Karpas-422 (cell line): Measurements from ENCODE around the gene TIMM29. TPM values are rescaled to one million over a fixed set of nuclear protein-coding genes. Genes with fewer than 3 reads are reported as not detected.

Source experiments
- DNase-seq: peaks from one replicate; pipeline ENCODE4 v3.0.0-alpha.2; 2015
- H2AFZ ChIP-seq: fragments of 200-600 bp; sonication (generic); 2 replicates; pipeline ENCODE4 v1.6.1; 2014; ENCODE audit warnings: antibody characterized with exemption, low read length, mixed read lengths
- H3K27ac ChIP-seq: fragments of 200-600 bp; sonication (generic); 2 replicates; pipeline ENCODE4 v1.5.1; 2014; ENCODE audit warnings: mild to moderate bottlenecking, low read length, moderate library complexity
- H3K27me3 ChIP-seq: fragments of 200-600 bp; sonication (generic); 2 replicates; pipeline ENCODE4 v1.6.1; 2014; ENCODE audit warnings: low read length, mixed read lengths
- H3K36me3 ChIP-seq: fragments of 200-600 bp; sonication (generic); 2 replicates; pipeline ENCODE4 v1.6.1; 2014; ENCODE audit warnings: low read length, mixed read lengths; ENCODE audit not compliant: insufficient read depth
- H3K4me1 ChIP-seq: fragments of 200-600 bp; sonication (generic); 2 replicates; pipeline ENCODE4 v1.6.1; 2014; ENCODE audit warnings: mild to moderate bottlenecking, low read length, mixed read lengths
- H3K4me2 ChIP-seq: fragments of 200-600 bp; sonication (generic); 2 replicates; pipeline ENCODE4 v1.6.1; 2014; ENCODE audit warnings: low read length, low read depth, mild to moderate bottlenecking; ENCODE audit not compliant: poor library complexity, severe bottlenecking
- H3K4me3 ChIP-seq: fragments of 200-600 bp; sonication (generic); 2 replicates; pipeline ENCODE4 v1.5.1; 2014; ENCODE audit warnings: mild to moderate bottlenecking, antibody characterized with exemption, low read length, mixed read lengths
- H3K79me2 ChIP-seq: fragments of 200-600 bp; sonication (generic); 2 replicates; pipeline ENCODE4 v1.6.1; 2014; ENCODE audit warnings: mild to moderate bottlenecking, low read length, mixed read lengths
- H3K9ac ChIP-seq: fragments of 200-600 bp; sonication (generic); 2 replicates; pipeline ENCODE4 v1.6.0; 2014; ENCODE audit warnings: low read length
- H3K9me2 ChIP-seq: fragments of 200-600 bp; sonication (generic), shearing (Covaris generic); replicated peaks from 2 replicates; pipeline ENCODE4 v1.6.0; 2014; ENCODE audit warnings: mild to moderate bottlenecking, low read length, moderate library complexity; ENCODE audit not compliant: insufficient read depth
- H3K9me3 ChIP-seq: fragments of 300-700, 200-600 bp; sonication (generic); 2 replicates; pipeline ENCODE4 v1.6.1; 2014; ENCODE audit warnings: low read length, mixed read lengths
- H4K20me1 ChIP-seq: fragments of 200-600 bp; sonication (generic); 2 replicates; pipeline ENCODE4 v1.6.1; 2014; ENCODE audit warnings: mild to moderate bottlenecking, antibody characterized with exemption, low read length, low read depth; ENCODE audit not compliant: insufficient read depth
- total RNA-seq: library from RNA; depleted of rRNA; stranded (reverse); fragments of >200 nt; shearing (Covaris generic); gene quantifications from 2 replicates; pipeline ENCODE4 v1.2.3, GENCODE V29; 2014; ENCODE audit warnings: low replicate concordance

The TIMM29 gene
- total RNA-seq, 1 experiment from 2014 or later, result 16.5 TPM

DNA sequence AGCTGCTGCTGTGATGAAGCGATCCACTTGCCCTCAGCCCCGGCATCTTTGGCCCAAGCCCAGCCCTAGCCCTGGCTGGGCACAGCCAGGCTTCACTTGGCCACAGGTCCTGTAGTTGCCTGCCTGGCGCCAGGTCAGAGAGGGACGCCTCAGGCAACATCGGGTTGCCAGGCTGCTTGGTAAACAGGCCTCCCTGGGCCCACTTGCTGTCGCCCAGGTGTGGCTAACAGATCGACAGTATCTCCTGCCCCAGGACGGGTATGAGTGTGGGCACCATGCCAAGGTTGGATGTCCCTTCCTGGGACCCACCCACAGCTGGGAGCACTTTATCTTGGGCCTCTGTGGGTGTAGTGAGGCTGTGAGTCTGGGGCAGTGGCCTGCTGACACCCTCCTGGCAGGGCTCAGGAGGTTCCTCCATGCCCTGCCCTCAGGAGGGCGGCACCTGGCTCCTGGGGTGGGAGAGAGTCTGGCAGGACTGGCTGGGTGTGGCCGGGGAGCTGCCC lies 29.4 kb upstream of the TIMM29 start:
- Histone ChIP-seq H3K9me3 (no peaks in the 10 kb centered on the region), H3K4me3 (no peak overlapping the region), H3K36me3 (peaks cover 6% of the 10 kb centered on the region; the same call in 1 of the 2 replicates), H4K20me1 (peaks cover 14% of the 10 kb centered on the region; the same call in 1 of the 2 replicates), H3K9ac (no peak overlapping the region), H3K4me1 (peaks cover 34% of the 10 kb centered on the region), H3K4me2 (no peak overlapping the region), H2AFZ (no peak overlapping the region), H3K9me2 (no peaks in the 10 kb centered on the region), H3K79me2 (peaks cover 93% of the 10 kb centered on the region), H3K27me3 (no peaks in the 10 kb centered on the region), H3K27ac (no peak overlapping the region)
- DNase-seq, result no peak

GRCh38 chr19:10907925-10908324 lies 20.7 kb upstream of the TIMM29 start:
- no peak overlapping the region for H3K4me2 ChIP-seq
- H4K20me1 ChIP-seq, result peaks cover 16% of the 10 kb centered on the region; the same call in 1 of the 2 replicates
- H3K9ac ChIP-seq, result no peak overlapping the region
- no peak overlapping the region for H3K27ac ChIP-seq
- no peaks in the 10 kb centered on the region for H3K9me2 ChIP-seq
- H3K27me3 ChIP-seq, result no peaks in the 10 kb centered on the region
- H3K79me2 ChIP-seq, result peaks cover 29% of the 10 kb centered on the region
- H3K4me3 ChIP-seq, result no peak overlapping the region
- no peaks in the 10 kb centered on the region; the same call in 1 of the 2 replicates for H3K4me1 ChIP-seq
- H3K9me3 ChIP-seq, result no peaks in the 10 kb centered on the region
- H3K36me3 ChIP-seq, result peaks cover 11% of the 10 kb centered on the region; the same call in 1 of the 2 replicates
- no peak for DNase-seq
- no peak overlapping the region for H2AFZ ChIP-seq

- Histone ChIP-seq H3K36me3 (peaks cover 6% of the 10 kb centered on the region; the same call in 1 of the 2 replicates), H2AFZ (no peak overlapping the region), H3K9me2 (no peaks in the 10 kb centered on the region), H3K4me2 (no peak overlapping the region), H3K4me1 (no peaks in the 10 kb centered on the region; the same call in 1 of the 2 replicates), H3K27ac (no peak overlapping the region), H3K79me2 (peaks cover 24% of the 10 kb centered on the region), H3K9me3 (no peaks in the 10 kb centered on the region), H3K4me3 (no peak overlapping the region), H3K27me3 (no peaks in the 10 kb centered on the region), H3K9ac (no peak overlapping the region), H4K20me1 (peaks cover 11% of the 10 kb centered on the region; the same call in 1 of the 2 replicates)
- DNase-seq, result no peak
Measured at GRCh38 chr19:10908380-10908960, 20.1 kb upstream of the TIMM29 start.

GRCh38 chr19:10911579-10912363 lies 16.8 kb upstream of the TIMM29 start:
- H4K20me1 ChIP-seq, result peaks cover 4% of the 10 kb centered on the region; the same call in 1 of the 2 replicates
- no peak overlapping the region for H3K9ac ChIP-seq
- H3K4me2 ChIP-seq, result no peak overlapping the region
- no peak overlapping the region for H2AFZ ChIP-seq
- DNase-seq, result no peak
- H3K27me3 ChIP-seq, result no peaks in the 10 kb centered on the region
- no peaks in the 10 kb centered on the region for H3K4me1 ChIP-seq
- H3K27ac ChIP-seq, result no peak overlapping the region
- no peaks in the 10 kb centered on the region for H3K9me2 ChIP-seq
- no peaks in the 10 kb centered on the region for H3K9me3 ChIP-seq
- no peak overlapping the region for H3K4me3 ChIP-seq
- 0 out of 2 replicates have a peak, but pooled peaks cover 3% of the 10 kb centered on the region for H3K79me2 ChIP-seq
- peaks cover 9% of the 10 kb centered on the region; the same call in 1 of the 2 replicates for H3K36me3 ChIP-seq

DNA sequence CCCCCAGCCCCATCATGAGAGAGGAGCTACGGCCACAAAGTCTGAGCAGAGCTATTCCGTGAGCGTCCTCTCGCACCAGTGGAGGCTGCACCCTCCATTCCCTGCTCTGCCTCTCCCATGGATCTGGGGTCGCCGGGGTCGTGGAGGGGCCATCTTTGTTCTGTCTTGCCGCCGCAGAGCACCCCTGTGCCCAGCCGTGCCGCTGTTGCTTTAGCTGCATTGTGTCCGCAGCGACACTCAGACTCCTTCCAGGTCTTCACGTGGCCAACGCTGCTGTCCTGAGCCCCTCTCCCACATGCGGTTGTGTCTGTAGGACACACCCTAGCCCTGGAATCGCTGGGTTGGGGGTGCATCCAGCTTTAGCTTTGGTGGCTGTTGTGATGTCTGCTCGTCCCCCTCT lies 16.0 kb upstream of the TIMM29 start:
- H3K4me3 ChIP-seq, result no peak overlapping the region
- no peaks in the 10 kb centered on the region for H3K79me2 ChIP-seq
- H3K9ac ChIP-seq, result no peak overlapping the region
- no peaks in the 10 kb centered on the region for H3K9me3 ChIP-seq
- H3K27ac ChIP-seq, result no peak overlapping the region
- no peaks in the 10 kb centered on the region for H3K4me1 ChIP-seq
- peaks cover under 1% of the 10 kb centered on the region; the same call in 1 of the 2 replicates for H4K20me1 ChIP-seq
- no peak overlapping the region for H2AFZ ChIP-seq
- peaks cover 9% of the 10 kb centered on the region; the same call in 1 of the 2 replicates for H3K36me3 ChIP-seq
- H3K27me3 ChIP-seq, result no peaks in the 10 kb centered on the region
- H3K4me2 ChIP-seq, result no peak overlapping the region
- no peaks in the 10 kb centered on the region for H3K9me2 ChIP-seq
- DNase-seq, result no peak

- Histone ChIP-seq H2AFZ (no peak overlapping the region), H3K27me3 (no peaks in the 10 kb centered on the region), H4K20me1 (no peaks in the 10 kb centered on the region), H3K9me3 (no peaks in the 10 kb centered on the region), H3K79me2 (no peaks in the 10 kb centered on the region), H3K4me2 (no peak overlapping the region), H3K9me2 (no peaks in the 10 kb centered on the region), H3K4me1 (no peaks in the 10 kb centered on the region), H3K36me3 (peaks cover 6% of the 10 kb centered on the region; the same call in 1 of the 2 replicates), H3K9ac (no peak overlapping the region), H3K27ac (no peak overlapping the region), H3K4me3 (no peak overlapping the region)
- no peak for DNase-seq
Measured at GRCh38 chr19:10913716-10914340, 14.8 kb upstream of the TIMM29 start.

DNA sequence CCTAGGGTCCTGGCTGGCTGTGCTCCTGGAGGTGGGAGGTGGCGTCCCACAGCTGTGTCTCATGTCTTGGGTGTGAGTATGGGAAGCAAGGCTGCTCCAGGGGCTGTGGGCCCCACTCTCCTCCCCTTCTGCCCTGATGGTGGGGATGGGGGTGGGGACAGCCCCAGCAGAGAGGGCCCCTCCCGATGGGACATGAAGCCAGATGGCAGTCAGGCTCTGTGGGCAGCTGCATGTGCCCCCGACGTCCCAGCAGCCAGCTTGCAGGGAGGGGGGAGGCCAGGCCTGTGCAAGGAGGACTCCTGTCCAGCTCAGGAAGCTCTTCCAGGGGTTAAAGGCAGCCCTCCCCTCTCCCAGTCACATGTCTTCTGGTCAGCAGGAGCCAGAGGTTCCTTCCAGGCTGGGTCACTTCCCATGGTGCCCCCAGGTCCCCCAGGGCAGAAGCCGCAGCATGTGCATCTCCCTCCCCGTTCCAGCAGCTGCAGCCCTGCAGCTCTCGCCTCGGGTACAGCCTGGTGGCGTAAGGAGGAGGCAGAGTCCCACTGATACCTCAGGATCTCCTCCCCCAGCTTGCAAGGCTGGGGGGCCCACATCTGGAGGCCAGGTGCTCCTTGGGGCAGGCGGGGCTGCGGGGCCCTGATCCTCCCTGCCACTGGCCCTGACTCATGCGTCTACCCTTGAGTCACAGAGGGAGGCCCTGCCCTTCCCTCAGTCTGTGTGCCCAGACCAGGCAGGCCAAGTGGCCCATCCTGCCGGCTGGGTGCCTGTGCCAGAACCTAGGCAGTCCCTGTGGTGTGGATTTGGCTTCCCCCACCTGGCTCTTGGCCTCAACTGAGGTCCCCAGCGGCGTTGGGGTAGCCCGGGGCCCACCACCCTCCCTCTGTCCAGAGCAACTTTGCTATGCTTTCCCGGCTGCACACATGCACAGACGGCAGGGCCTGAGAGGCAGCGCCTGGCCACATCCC lies 13.2 kb upstream of the TIMM29 start:
- no peak overlapping the region for H3K4me3 ChIP-seq
- no peak overlapping the region for H2AFZ ChIP-seq
- no peaks in the 10 kb centered on the region for H3K4me1 ChIP-seq
- no peaks in the 10 kb centered on the region for H3K9me2 ChIP-seq
- H3K9me3 ChIP-seq, result no peaks in the 10 kb centered on the region
- peaks cover 3% of the 10 kb centered on the region; the same call in 1 of the 2 replicates for H3K36me3 ChIP-seq
- H3K27ac ChIP-seq, result no peak overlapping the region
- no peaks in the 10 kb centered on the region for H3K79me2 ChIP-seq
- H3K4me2 ChIP-seq, result no peak overlapping the region
- no peak for DNase-seq
- no peaks in the 10 kb centered on the region for H4K20me1 ChIP-seq
- no peaks in the 10 kb centered on the region for H3K27me3 ChIP-seq
- no peak overlapping the region for H3K9ac ChIP-seq
